Naive thymus-derived CD4-positive, alpha-beta T cell (primary cell): Measurements from ENCODE around the gene CTNNBIP1. TPM values are rescaled to one million over a fixed set of nuclear protein-coding genes. Genes with fewer than 3 reads are reported as not detected.
"Not testable (repeated sequence)": the region's sequence is repeated elsewhere in the genome, so short reads cannot be mapped to it uniquely, and the experiment has no call there.

ENCODE experiments used
- ATAC-seq: fragments of 150-1000 bp; cut with Tn5 transposase; 2 replicates; pipeline ENCODE4 v1.10.0; 2021; ENCODE audit warnings: mild to moderate bottlenecking, moderate library complexity
- CTCF ChIA-PET: fragments of 350-600 bp; sonication (Branson Sonifier 250); formaldehyde crosslinking; loops from one replicate; lab custom pipeline; 2021; ENCODE audit warnings: antibody characterized with exemption; lab: Charles Lee
- POLR2A ChIA-PET: fragments of 350-600 bp; sonication (Branson Sonifier 250); formaldehyde crosslinking; loops from one replicate; lab custom pipeline; 2021; ENCODE audit warnings: antibody characterized with exemption, inconsistent platforms; lab: Charles Lee
- DNase-seq, 9 donors: peaks; one replicate each; pipeline versions ENCODE4 v3.0.0 to v3.0.0-alpha.2; 2020 to 2022; ENCODE audit warnings: mixed read lengths in 1 of 9
- H3K27ac ChIP-seq: one replicate; pipeline ENCODE4 v1.7.0; 2013; ENCODE audit warnings: mild to moderate bottlenecking, low read depth, low read length, moderate library complexity
- H3K27me3 ChIP-seq, 2 donors: one replicate each; pipeline ENCODE4 v1.7.0; 2013; ENCODE audit warnings: low read length in 2 of 2, mild to moderate bottlenecking in 2 of 2, moderate library complexity in 2 of 2; ENCODE audit not compliant: control insufficient read depth in 2 of 2, insufficient read depth in 2 of 2
- H3K36me3 ChIP-seq, 3 experiments: 1 replicate in 2 of 3; 2 replicates in 1 of 3; pipeline ENCODE4 v1.7.0; 2013; ENCODE audit warnings: low read length in 3 of 3, mild to moderate bottlenecking in 3 of 3, moderate library complexity in 1 of 3; ENCODE audit not compliant: insufficient read depth in 3 of 3, control insufficient read depth in 2 of 3
- H3K4me1 ChIP-seq, 2 donors: one replicate each; pipeline ENCODE4 v1.7.0; 2013; ENCODE audit warnings: low read length in 2 of 2, mild to moderate bottlenecking in 2 of 2, moderate library complexity in 1 of 2; ENCODE audit not compliant: control insufficient read depth in 2 of 2, insufficient read depth in 2 of 2
- H3K4me3 ChIP-seq: 2 replicates; pipeline ENCODE4 v1.7.0; 2013; ENCODE audit warnings: mild to moderate bottlenecking, low read length
- H3K9me3 ChIP-seq, 3 experiments: 1 replicate in 2 of 3; 2 replicates in 1 of 3; pipeline ENCODE4 v1.7.0; 2013; ENCODE audit warnings: low read length in 3 of 3; ENCODE audit not compliant: control insufficient read depth in 2 of 3
- H3K27ac Mint-ChIP-seq, 9 donors: one replicate each; pipeline ENCODE4 v1.8.0; 2020 to 2022; ENCODE audit warnings: mixed read lengths in 9 of 9, mild to moderate bottlenecking in 8 of 9, moderate library complexity in 5 of 9, inconsistent platforms in 2 of 9
- H3K27me3 Mint-ChIP-seq, 5 donors: one replicate each; pipeline ENCODE4 v1.8.0; 2021 to 2022; ENCODE audit warnings: mixed read lengths in 5 of 5, mild to moderate bottlenecking in 1 of 5
- H3K36me3 Mint-ChIP-seq, 5 donors: one replicate each; pipeline ENCODE4 v1.8.0; 2020 to 2022; ENCODE audit warnings: mixed read lengths in 5 of 5, mild to moderate bottlenecking in 3 of 5, inconsistent platforms in 1 of 5
- H3K4me1 Mint-ChIP-seq, 7 donors: one replicate each; pipeline ENCODE4 v1.8.0; 2020 to 2022; ENCODE audit warnings: mixed read lengths in 7 of 7, mild to moderate bottlenecking in 3 of 7, inconsistent platforms in 1 of 7
- H3K4me3 Mint-ChIP-seq, 10 donors: one replicate each; pipeline ENCODE4 v1.8.0; 2020 to 2022; ENCODE audit warnings: mild to moderate bottlenecking in 10 of 10, mixed read lengths in 10 of 10, moderate library complexity in 6 of 10, inconsistent platforms in 2 of 10
- H3K9me3 Mint-ChIP-seq, 11 donors: one replicate each; pipeline ENCODE4 v1.8.0; 2020 to 2022; ENCODE audit warnings: mixed read lengths in 11 of 11, mild to moderate bottlenecking in 4 of 11, inconsistent platforms in 1 of 11, moderate library complexity in 1 of 11
- intact Hi-C, 2 donors: fragments of 100-400 bp; cut with micrococcal nuclease; formaldehyde crosslinking; loops; one replicate each; pipeline ENCODE4 v1.15.1; 2023
- polyA plus RNA-seq, 2 donors: library from polyadenylated mRNA; unstranded; fragments of 300-500 nt; fragmentation: Illumina TruSeq; gene quantifications; one replicate each; pipeline ENCODE4 v1.2.3, GENCODE V29; 2021
- total RNA-seq, 6 experiments: library from RNA in 5 of 6; stranded (reverse) in 5 of 6; gene quantifications; 1 replicate in 5 of 6; 2 replicates in 1 of 6; pipeline ENCODE4 v1.2.3 and lab custom pipeline; 2021 to 2026

CTNNBIP1 gene
- total and polyA plus RNA-seq, 7 experiments from 2014 or later, result 5.3 to 17.2 (median 7.2) TPM

GRCh38 chr1:9929431-9930385 lies 19.6 kb upstream of the CTNNBIP1 start:
- no peaks in the 10 kb centered on the region for H3K4me1 ChIP-seq
- intact Hi-C loops, result no loop called here
- H3K9me3 Mint-ChIP-seq, result no peaks in the 10 kb centered on the region
- H3K27ac ChIP-seq, result no peak overlapping the region
- POLR2A ChIA-PET, result interaction anchor here (1.0 kb wide), 1 partner anchor 19 kb away, joined by 3 read pairs; the partner anchor contains the start of gene CTNNBIP1
- CTCF ChIA-PET, result no interaction called here
- ATAC-seq, result no peak
- H3K4me3 Mint-ChIP-seq, result no peak overlapping the region
- no peaks in the 10 kb centered on the region for H3K27me3 Mint-ChIP-seq
- peaks cover 0 to 30% (median 11%) of the 10 kb centered on the region in 5 donors for H3K36me3 Mint-ChIP-seq
- H3K27me3 ChIP-seq, result no peaks in the 10 kb centered on the region
- no peak overlapping the region for H3K27ac Mint-ChIP-seq
- peaks cover 0 to 43% (median 5%) of the 10 kb centered on the region in 3 experiments for H3K36me3 ChIP-seq
- no peak overlapping the region for H3K4me3 ChIP-seq
- H3K9me3 ChIP-seq, result no peaks in the 10 kb centered on the region
- DNase-seq, result no peak
- H3K4me1 Mint-ChIP-seq, result peaks cover 0 to 6% (median 0%) of the 10 kb centered on the region in 7 donors

DNA sequence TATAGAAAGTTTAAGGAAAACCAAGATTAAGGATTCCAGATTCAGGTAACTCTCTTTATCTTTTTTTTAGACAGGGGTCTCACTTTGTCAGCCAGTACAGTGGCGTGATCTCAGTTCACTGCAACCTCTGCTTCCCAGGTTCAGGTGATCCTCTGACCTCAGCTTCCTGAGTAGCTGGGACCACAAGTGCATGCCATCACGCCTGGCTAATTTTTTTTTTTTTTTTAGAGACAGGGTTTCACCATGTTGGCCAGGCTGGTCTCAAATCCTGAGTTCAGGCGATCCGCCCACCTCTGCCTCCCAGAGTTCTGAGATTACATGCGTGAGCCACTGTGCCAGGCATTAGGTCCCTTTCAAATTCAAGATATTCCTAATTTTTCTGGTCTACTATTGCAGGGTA lies 17.2 kb upstream of the CTNNBIP1 start:
- H3K4me3 Mint-ChIP-seq, result no peak overlapping the region
- intact Hi-C loops, result no loop called here
- H3K27me3 ChIP-seq, result no peaks in the 10 kb centered on the region
- DNase-seq, result no peak
- no peak for ATAC-seq
- no peaks in the 10 kb centered on the region for H3K9me3 ChIP-seq
- ChIA-PET CTCF (no interaction called here), POLR2A (no interaction called here)
- peaks cover 0 to 6% (median 0%) of the 10 kb centered on the region in 7 donors for H3K4me1 Mint-ChIP-seq
- no peak overlapping the region for H3K4me3 ChIP-seq
- no peaks in the 10 kb centered on the region for H3K27me3 Mint-ChIP-seq
- H3K4me1 ChIP-seq, result no peaks in the 10 kb centered on the region
- H3K27ac ChIP-seq, result no peak overlapping the region
- H3K36me3 Mint-ChIP-seq, result peaks cover 0 to 20% (median 9%) of the 10 kb centered on the region in 5 donors
- no peaks in the 10 kb centered on the region for H3K9me3 Mint-ChIP-seq
- no peak overlapping the region for H3K27ac Mint-ChIP-seq
- peaks cover 0 to 24% (median 5%) of the 10 kb centered on the region in 3 experiments for H3K36me3 ChIP-seq

- no peak for ATAC-seq
- Mint-ChIP-seq H3K27me3 (peaks cover 0 to 4% (median 0%) of the 10 kb centered on the region in 5 donors), H3K9me3 (no peaks in the 10 kb centered on the region), H3K27ac (no peak overlapping the region), H3K36me3 (peaks cover 0 to 5% (median 0%) of the 10 kb centered on the region in 5 donors), H3K4me3 (no peak overlapping the region), H3K4me1 (peaks cover 0 to 7% (median 0%) of the 10 kb centered on the region in 7 donors)
- H3K27me3 ChIP-seq, result no peaks in the 10 kb centered on the region
- no peaks in the 10 kb centered on the region for H3K36me3 ChIP-seq
- H3K27ac ChIP-seq, result no peak overlapping the region
- intact Hi-C loops, result no loop called here
- no peaks in the 10 kb centered on the region for H3K4me1 ChIP-seq
- CTCF ChIA-PET, result interaction anchor here (0.6 to 1.7 kb wide), 2 partner anchors 9 to 182 kb away, joined by 3 read pairs; no protein-coding TSS in a partner anchor
- DNase-seq, result no peak
- no peaks in the 10 kb centered on the region for H3K9me3 ChIP-seq
- POLR2A ChIA-PET, result no interaction called here
- no peak overlapping the region for H3K4me3 ChIP-seq
These were observed 12.3 kb upstream of the CTNNBIP1 start for GRCh38 chr1:9922342-9922741.

DNA sequence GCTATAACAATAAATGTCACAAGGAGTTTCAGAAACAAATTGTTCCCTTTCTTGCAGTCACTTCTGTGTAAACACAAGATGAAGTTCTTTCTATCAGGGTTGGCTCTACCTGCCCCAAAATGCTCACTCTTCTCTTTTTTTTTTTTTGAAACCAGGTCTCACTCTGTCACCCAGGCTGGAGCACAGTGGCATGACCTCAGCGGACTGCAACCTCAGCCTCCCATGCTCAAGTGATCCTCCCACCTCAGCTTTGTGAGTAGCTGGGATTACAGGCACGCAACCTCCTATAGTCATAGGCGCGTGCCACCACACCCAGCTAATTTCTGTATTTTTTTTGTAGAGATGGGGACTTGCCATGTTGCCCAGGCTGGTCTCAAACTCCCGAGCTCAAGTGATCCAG lies 10.5 kb upstream of the CTNNBIP1 start:
- Histone ChIP-seq H3K27ac (no peak overlapping the region), H3K4me3 (no peak overlapping the region), H3K4me1 (no peaks in the 10 kb centered on the region), H3K36me3 (no peaks in the 10 kb centered on the region), H3K27me3 (no peaks in the 10 kb centered on the region), H3K9me3 (no peaks in the 10 kb centered on the region)
- Mint-ChIP-seq H3K27ac (no peak overlapping the region), H3K27me3 (peaks cover 0 to 8% (median 0%) of the 10 kb centered on the region in 5 donors), H3K4me1 (peaks cover 0 to 7% (median 0%) of the 10 kb centered on the region in 7 donors), H3K36me3 (no peaks in the 10 kb centered on the region), H3K9me3 (no peaks in the 10 kb centered on the region), H3K4me3 (no peak overlapping the region)
- intact Hi-C loops, result no loop called here
- no peak for DNase-seq
- CTCF ChIA-PET, result no interaction called here
- POLR2A ChIA-PET, result no interaction called here
- no peak for ATAC-seq

DNA sequence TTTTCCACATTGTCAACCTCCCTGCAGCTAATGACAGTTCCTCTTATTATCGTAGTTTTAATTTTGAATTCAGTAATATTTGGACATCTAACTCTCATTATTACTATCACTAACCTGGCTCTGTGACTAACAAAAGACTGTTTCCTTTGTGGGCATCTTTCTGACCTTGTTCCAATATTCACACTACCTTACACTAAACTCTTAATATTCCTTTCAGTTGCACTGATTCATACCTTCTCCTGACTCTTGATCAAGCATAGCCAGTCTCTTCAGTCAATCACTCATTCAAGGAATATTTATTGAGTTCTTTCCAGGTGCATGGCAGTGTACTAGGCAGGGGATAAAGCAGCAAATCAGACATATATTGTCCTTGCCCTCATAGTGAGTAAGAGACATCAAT lies 7.8 kb upstream of the CTNNBIP1 start:
- Mint-ChIP-seq H3K4me3 (no peak overlapping the region), H3K27ac (no peak overlapping the region), H3K9me3 (no peaks in the 10 kb centered on the region), H3K36me3 (no peaks in the 10 kb centered on the region), H3K4me1 (peaks cover 0 to 7% (median 0%) of the 10 kb centered on the region in 7 donors), H3K27me3 (peaks cover 0 to 19% (median 0%) of the 10 kb centered on the region in 5 donors)
- no peak overlapping the region for H3K27ac ChIP-seq
- ChIA-PET POLR2A (interaction anchor here (0.7 to 0.9 kb wide), 2 partner anchors 9 to 115 kb away, joined by 3 read pairs; no protein-coding TSS in a partner anchor), CTCF (no interaction called here)
- H3K4me3 ChIP-seq, result no peak overlapping the region
- intact Hi-C loops, result loop anchor here in 1 of 2 donors (10.0 kb wide), 1 partner anchor 1097 kb away; the partner anchor contains the start of gene TARDBP
- H3K27me3 ChIP-seq, result no peaks in the 10 kb centered on the region
- no peaks in the 10 kb centered on the region for H3K4me1 ChIP-seq
- no peaks in the 10 kb centered on the region for H3K9me3 ChIP-seq
- ATAC-seq, result no peak
- H3K36me3 ChIP-seq, result no peaks in the 10 kb centered on the region
- DNase-seq, result no peak

GRCh38 chr1:9917495-9917894 lies 7.4 kb upstream of the CTNNBIP1 start:
- intact Hi-C loops, result loop anchor here in 1 of 2 donors (10.0 kb wide), 1 partner anchor 1097 kb away; the partner anchor contains the start of gene TARDBP
- H3K27ac Mint-ChIP-seq, H3K27me3 ChIP-seq, H3K4me1 Mint-ChIP-seq, H3K4me3 ChIP-seq, H3K27ac ChIP-seq, H3K36me3 ChIP-seq, ATAC-seq, DNase-seq, H3K4me1 ChIP-seq, H3K9me3 Mint-ChIP-seq, H3K36me3 Mint-ChIP-seq, H3K4me3 Mint-ChIP-seq, H3K9me3 ChIP-seq: not testable (repeated sequence)
- peaks cover 0 to 19% (median 0%) of the 10 kb centered on the region in 5 donors for H3K27me3 Mint-ChIP-seq
- ChIA-PET CTCF (interaction anchor here (2.0 kb wide), 1 partner anchor 43 kb away, joined by 7 read pairs; no protein-coding TSS in a partner anchor), POLR2A (interaction anchor here (0.6 to 0.9 kb wide), 4 partner anchors 8 to 116 kb away, joined by 3 to 4 read pairs (median 3); partner anchors contain the start of gene NMNAT1)
